Measurements from ENCODE around the gene CILP2. TPM values are rescaled to one million over a fixed set of nuclear protein-coding genes. Genes with fewer than 3 reads are reported as not detected.

CILP2 gene
- total RNA-seq, 4 donors from 2014 or later = 0.17 to 1.4 TPM; not detected in 2

- DNase-seq (ENCODE audit: low spot score in 2 of 2) = peak in 1 of 2 donors; percentile 47
- WGBS, 2 donors = 34 to 44% methylated on average over 8 of the region's 8 CpGs
- no peak for TF ChIP-seq CTCF (IDR thresholded peaks at IDR 0.05)
- no peak for TF ChIP-seq POLR2A (IDR thresholded peaks at IDR 0.05)
- intact Hi-C loops (cut with DNase I; ENCODE audit: low total_unique reads) = no loop called here
- H3K4me3 ChIP-seq (ENCODE audit: low read depth, poor library complexity, severe bottlenecking) = no peak overlapping the region
These were observed 57.2 kb downstream of the CILP2 start for GRCh38 chr19:19595171-19595701.

Other genes with a start within 250 kb of the CILP2 start
- gene SUGP1, start 217.8 kb upstream of the CILP2 start, total RNA-seq = 10 to 100 TPM; 16.1 to 40.2 (median 39.0) TPM
- 100 to 1,000 TPM in 1 of 4 donors, 10 to 100 TPM in 3; 57.5 to 100 (median 69.8) TPM for gene MAU2, start 217.4 kb upstream of the CILP2 start, total RNA-seq
- 100 to 1,000 TPM in 1 of 4 donors, 10 to 100 TPM in 3; 73.8 to 128 (median 87.7) TPM for gene GATAD2A, start 132.6 kb upstream of the CILP2 start, total RNA-seq
- gene TSSK6, start 22.7 kb upstream of the CILP2 start, total RNA-seq = 1 to 10 TPM; 4.0 to 8.9 (median 6.7) TPM
- gene NDUFA13, start 22.0 kb upstream of the CILP2 start, total RNA-seq = 100 to 1,000 TPM in 2 of 4 donors, 10 to 100 TPM in 2; 31.4 to 179 (median 108) TPM
- gene YJEFN3, start 9.4 kb upstream of the CILP2 start, total RNA-seq = 1 to 10 TPM in 1 of 4 donors, under 1 TPM in 3; 0.15 to 2.8 (median 0.49) TPM
- gene PBX4, start 80.4 kb downstream of the CILP2 start, total RNA-seq = 10 to 100 TPM in 1 of 4 donors, 1 to 10 TPM in 3; 3.8 to 15.8 (median 5.9) TPM
- 10 to 100 TPM; 16.5 to 31.6 (median 28.2) TPM for gene LPAR2, start 90.0 kb downstream of the CILP2 start, total RNA-seq
- 10 to 100 TPM in 3 of 4 donors, 1 to 10 TPM in 1; 6.4 to 21.0 (median 19.1) TPM for gene GMIP, start 105.4 kb downstream of the CILP2 start, total RNA-seq
- 100 to 1,000 TPM in 2 of 4 donors, 10 to 100 TPM in 2; 60.8 to 162 (median 109) TPM for gene ATP13A1, start 125.4 kb downstream of the CILP2 start, total RNA-seq
- 10 to 100 TPM in 1 of 4 donors, 1 to 10 TPM in 3; 4.5 to 18.6 (median 7.2) TPM for gene ZNF101, start 130.6 kb downstream of the CILP2 start, total RNA-seq
- 1 to 10 TPM; 6.9 to 9.4 (median 8.1) TPM for gene ZNF14, start 194.8 kb downstream of the CILP2 start, total RNA-seq

All from lower leg skin (tissue), 4 donors.